Fibroblast of lung (primary cell): Measurements from ENCODE around the gene SCN2A.

ENCODE experiments used
- CTCF ChIP-seq, 2 donors: IDR thresholded peaks in 1 of 2; conservative IDR thresholded peaks in 1 of 2; 1 replicate in 1 of 2; 2 replicates in 1 of 2; pipeline ENCODE4 v1.5.1; 2011 to 2012; ENCODE audit warnings: low read length in 2 of 2, control low read depth in 1 of 2, inconsistent platforms in 1 of 2, low read depth in 1 of 2, mild to moderate bottlenecking in 1 of 2
- EZH2 ChIP-seq: IDR thresholded peaks from 2 replicates; pipeline ENCODE4 v1.5.1; 2012; ENCODE audit warnings: low read length, control low read depth, mild to moderate bottlenecking; ENCODE audit errors: missing control alignments

DNA sequence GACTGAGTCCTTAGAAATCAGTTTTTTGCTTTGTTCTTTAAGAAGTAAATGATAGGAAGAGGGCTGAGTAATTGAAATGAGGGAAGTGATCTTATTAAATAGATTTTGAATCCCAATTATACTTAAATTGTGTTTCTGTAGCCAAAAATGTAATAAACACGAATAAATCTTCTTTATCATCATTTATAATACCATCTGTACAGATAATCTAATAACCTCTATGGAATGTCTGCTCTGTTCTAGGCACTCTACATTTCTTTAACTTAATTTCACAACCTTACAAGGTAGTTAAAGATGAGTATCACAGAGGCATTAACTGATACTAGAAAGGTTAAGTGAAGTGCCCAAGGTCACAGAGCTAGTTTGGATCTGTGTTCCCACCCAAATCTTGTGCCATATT, 14.3 kb upstream of the SCN2A start:
- TF ChIP-seq CTCF (conservative IDR thresholded peaks at IDR 0.05 in 1 of 2, IDR thresholded peaks at IDR 0.05 in 1 of 2; ENCODE audit: low read depth in 1 of 2, low read length in 2 of 2), result no peak
- TF ChIP-seq EZH2, result no peak
